Inflammatory macrophage treated with lipopolysaccharide for 4 hours (primary cell): Measurements from ENCODE around the gene ZBTB14.

ENCODE experiments used
- DNase-seq: peaks from one replicate; pipeline ENCODE4 v3.0.0-alpha.2; 2020

ZBTB14 gene, protein sequence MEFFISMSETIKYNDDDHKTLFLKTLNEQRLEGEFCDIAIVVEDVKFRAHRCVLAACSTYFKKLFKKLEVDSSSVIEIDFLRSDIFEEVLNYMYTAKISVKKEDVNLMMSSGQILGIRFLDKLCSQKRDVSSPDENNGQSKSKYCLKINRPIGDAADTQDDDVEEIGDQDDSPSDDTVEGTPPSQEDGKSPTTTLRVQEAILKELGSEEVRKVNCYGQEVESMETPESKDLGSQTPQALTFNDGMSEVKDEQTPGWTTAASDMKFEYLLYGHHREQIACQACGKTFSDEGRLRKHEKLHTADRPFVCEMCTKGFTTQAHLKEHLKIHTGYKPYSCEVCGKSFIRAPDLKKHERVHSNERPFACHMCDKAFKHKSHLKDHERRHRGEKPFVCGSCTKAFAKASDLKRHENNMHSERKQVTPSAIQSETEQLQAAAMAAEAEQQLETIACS

DNA sequence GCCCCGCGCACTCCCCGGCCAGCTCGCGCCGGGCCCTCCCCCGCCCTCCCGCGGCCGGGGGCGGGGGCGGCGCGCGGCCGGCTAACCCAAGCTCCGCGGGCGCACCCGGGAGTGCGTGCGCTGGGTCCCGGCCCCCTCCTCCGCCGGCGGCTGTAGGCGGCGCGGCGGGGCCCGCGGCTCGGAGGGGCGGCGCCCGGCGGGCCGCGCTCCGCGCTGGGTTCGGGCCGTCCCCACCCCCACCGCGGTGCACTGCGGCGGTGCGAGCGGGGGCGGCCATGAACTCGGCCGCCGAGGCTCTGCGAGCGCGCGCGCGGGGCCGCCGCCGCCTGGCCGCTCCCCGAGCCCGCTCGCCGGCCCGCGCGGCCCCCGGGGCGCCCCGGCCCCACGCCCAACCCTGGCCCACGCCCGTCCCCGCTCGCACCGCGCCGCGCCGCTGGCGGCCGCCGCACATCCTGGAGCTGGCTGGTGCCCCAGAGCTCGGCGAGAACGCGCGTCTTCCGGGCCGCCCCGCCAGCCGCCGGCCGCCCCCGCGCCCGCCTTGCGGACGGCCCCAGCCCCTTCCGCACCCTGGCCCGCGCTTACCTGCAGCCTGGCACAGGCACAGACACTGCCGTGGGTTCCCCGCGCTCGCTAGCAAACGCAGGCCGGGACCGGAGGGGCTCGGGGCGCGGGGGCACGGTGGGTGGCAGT lies at the start of gene ZBTB14:
Gene ZBTB14, minus strand, starts transcription at position 496 of the 690 bp plus-strand sequence. CDS start 2,480 bp downstream, outside the sequence.
- peak; percentile 64 for DNase-seq

DNA sequence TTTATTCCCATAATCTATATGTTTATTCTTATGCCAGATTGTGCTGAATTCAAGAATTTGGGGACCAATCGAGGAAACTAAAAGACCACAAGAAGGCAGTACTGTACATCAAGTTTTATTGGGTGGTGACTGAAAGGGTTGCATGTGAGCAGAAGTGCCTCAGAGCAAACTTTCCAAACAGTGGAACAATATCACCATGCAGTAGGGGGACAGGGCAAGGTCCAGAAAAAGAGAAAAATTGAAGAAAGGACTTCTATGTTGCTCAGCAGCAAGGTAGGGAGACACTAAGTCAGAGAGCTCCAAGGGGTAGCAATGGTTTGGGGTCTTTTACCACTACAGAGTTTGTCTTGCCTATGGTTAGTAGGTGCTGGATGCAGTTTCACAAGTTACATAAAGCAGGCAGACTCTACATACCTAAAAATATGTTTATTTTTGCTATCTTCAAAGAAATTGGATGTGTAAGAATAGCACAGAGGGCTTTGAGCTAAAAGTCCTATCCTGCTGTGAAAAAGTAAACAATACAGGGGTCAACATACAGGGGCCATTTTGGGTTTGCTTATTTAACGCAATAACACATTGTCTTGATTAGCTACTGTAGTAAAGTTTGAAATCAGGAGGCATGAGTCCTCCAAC lies 43.8 kb upstream of the ZBTB14 start:
- DNase-seq: no peak

DNA sequence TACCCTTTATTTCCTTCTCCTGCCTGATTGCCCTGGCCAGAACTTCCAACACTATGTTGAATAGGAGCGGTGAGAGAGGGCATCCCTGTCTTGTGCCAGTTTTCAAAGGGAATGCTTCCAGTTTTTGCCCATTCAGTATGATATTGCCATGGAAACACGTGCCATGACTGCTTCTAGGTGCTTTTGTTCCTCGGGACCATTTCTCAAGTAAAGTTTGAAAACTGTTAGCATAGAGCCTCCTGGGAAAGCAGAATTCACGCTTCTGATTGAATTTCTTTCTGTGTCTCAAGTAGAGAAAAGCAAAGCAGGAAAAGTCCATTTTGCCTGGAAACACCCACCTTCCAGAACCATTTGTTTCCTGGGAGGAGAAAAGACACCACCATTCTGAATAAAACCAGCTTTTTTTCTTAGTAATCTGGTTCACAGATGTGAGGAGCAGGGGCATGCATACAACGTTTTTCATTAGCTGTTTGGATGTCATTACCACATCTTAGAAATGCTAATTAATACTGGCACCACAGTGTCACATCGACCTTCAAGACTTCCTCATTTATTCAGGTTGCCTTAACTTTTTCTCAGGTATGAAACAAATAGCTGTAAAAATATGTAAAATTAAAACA lies 39.0 kb upstream of the ZBTB14 start:
- no peak for DNase-seq

DNA sequence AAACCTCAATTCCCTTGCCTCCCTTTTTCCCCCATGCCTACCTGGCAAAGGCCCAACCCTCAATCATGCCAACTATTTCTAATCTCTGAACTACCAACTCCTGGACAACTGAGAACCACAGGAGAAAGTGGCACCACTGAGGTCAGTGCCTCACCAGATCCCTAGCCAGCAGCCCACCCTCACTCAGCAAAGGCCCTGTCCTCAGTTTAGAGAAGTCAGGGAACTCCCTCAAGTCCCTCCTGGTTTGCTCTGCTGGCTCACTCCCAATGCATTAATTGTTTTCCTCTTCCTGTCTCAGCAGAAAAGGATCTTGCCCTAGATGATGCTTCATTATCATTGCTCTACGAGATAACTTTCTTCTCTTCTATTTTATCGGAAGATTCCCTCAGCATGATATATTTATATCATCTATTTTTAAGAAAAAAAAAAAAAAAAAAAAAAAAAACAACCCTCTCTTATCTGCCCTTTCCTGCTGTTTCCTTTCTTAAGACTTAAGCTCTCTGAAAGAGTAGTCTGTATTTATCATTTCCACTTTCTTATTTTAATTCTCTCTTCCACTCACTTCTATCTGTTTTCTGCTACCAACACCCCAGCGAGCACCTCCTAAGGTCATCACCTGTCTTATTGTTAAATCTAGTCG lies 22.7 kb upstream of the ZBTB14 start:
- no peak for DNase-seq

DNA sequence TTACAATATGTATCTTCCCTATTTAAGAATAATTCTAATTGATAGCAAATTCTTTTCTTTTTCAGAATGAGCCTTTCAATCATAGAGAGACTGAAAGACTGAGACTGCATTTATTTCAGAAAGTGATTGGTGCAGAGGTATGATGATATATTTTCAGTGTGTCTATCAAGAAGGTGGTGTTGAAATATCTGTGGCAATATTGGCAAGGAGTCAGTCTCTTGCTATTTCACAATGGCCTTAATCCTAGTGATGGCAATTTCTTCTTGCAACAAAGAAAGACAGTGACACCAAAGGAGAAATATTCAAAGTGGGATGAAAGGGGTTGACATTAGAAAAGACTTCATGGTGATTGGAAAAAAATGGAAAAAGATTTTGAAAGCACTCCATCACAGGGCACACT lies 21.7 kb upstream of the ZBTB14 start:
- peak; percentile 78 for DNase-seq

DNA sequence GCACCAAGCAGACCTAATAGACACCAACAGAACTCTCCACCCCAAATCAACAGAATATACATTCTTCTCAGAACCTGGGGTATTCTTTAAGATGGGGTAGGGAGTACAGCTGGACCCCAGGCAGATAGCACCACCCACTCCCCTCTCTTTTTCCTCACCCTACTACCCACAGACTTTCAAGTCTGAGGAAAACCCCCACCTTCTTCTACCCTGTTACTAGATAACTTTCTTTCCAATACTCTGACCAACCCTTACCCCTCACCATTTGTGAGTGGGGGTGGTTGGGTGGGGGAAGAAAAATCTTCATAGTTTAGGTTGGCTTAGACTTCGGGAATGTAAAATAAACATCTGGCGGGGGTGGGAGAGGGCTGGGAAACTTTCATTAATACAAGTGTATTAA lies 20.3 kb upstream of the ZBTB14 start:
- no peak for DNase-seq

DNA sequence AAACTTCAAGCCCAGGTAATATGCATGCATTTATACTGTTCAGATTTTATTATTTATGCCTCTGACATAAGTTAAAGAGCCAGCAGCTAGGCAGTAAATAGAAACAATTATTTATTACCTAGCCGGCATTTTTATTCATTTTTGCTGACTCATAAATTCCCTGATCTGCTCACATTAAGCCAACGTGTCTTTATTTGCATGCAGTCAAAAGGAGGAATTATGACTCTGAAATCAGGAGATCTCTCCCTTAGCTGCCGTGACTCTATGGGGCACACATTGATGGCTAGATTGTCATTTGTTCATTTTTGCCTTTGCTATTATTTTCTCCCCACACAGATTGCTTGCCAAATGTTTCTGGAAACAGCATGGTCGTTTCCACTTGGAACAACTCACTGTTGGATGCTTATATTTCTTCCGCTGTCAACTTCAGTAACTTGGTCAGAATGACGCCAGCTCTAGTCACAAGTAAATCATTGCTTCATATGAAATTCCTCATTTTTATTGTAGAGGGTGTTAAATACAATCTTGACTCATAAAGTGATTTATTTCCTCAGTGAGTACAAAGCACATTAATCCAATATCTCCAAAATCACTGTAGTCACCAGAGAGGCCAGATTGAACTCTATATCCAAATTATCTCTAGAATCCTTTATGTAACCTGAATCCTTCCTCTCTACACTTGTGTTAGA lies 15.9 kb upstream of the ZBTB14 start:
- peak; percentile 76 for DNase-seq

DNA sequence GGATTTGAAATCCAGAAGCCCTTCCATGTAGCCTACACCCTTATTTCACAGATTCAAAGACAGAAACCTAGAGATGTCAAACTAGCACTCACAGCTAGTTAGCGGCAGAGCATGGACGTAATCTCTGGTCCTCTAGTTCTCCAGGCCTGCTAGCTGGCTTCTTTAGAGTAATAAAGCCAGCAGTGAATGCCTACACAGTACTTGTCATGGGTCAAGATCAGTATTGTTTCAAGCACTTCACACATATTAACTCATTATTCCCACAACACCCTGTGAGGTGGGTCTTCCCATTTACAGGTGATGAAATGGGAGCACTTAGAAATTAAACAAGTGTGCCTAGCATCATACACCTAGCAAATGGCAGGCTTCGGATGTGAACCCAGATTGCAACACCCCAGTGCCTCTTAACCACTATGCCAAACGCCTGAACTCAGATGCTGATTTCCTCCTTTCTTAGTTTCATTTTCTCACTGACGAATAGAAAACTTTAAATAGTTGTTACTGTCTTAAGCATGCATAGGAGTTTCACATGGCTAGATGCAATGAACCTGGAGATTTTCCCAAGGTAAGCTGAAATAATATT lies 14.5 kb upstream of the ZBTB14 start:
- peak; percentile 76 for DNase-seq

DNA sequence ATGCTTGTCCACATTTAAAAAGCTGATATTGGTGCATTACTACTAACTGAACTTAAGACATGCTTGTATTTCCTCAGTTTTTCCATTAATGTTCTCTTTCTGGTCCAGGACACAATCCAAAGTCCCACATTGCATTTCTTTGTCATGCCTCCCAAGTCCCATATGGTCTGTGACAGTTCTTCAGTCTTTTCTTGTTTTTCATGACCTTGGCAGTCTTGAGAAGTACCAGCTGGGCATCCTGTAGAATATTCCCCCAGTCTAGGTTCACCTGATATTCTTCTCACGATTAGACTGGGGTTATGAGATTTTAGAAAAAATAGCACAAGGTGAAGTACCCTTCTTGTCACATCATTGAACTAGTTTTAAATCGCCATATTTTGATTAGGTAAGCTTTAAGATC lies 10.3 kb upstream of the ZBTB14 start:
- DNase-seq: no peak

DNA sequence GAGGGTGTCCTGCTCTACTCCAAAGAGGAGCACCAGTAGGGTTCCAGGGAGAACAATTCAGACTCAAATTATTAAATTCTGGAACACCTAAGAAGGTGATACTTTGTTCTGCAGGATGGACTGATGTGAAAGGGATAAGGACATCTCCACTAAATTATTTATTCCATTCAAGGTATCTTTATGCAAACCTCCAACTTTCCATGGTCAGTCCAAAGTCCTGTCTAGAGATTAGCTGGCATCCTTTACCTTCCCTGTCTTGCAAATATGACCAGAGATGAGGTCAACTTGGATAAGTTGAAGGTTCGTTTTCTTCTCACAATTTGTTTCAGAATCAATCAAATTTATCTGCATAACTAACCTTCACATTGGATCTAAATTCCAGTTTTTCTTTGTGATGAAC lies 8.7 kb upstream of the ZBTB14 start:
- DNase-seq: no peak

DNA sequence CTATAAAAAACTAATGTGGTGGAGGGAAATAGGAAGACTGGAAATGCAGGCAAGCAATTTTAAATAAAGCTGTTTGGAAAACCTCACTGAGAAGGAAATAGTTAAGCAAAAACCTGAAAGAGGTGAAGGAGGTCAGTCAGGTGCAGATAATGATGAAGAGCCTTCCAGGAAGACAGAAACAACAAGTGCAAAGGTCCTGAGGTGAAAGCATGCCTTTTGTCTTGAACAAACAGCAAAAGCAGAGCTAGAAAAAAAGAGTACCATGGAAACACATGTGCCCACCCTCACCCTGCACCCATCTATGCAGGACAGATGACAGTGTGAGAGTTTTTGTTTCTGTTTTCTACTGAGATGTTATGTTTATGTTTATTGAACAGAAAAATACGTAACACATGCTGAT lies 8.1 kb upstream of the ZBTB14 start:
- no peak for DNase-seq

DNA sequence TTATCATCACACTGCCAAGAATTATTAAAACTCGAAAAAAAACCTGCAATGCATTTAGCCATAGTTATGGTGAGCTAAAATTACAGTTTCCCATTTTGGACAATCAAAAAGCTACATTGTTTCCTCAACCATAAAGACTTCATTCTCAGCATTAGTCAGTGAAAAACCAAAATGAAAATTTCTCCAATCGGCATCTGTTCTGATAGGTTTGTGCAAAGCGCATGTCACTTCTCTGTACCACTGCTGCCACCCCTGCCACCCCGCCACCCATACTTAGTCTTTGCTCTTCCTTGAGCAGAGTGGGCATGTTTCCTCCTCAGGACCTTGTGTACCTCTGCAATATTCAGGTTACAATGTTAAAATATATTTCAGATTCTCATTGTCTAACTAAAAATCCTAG lies 7.1 kb upstream of the ZBTB14 start:
- DNase-seq: no peak

DNA sequence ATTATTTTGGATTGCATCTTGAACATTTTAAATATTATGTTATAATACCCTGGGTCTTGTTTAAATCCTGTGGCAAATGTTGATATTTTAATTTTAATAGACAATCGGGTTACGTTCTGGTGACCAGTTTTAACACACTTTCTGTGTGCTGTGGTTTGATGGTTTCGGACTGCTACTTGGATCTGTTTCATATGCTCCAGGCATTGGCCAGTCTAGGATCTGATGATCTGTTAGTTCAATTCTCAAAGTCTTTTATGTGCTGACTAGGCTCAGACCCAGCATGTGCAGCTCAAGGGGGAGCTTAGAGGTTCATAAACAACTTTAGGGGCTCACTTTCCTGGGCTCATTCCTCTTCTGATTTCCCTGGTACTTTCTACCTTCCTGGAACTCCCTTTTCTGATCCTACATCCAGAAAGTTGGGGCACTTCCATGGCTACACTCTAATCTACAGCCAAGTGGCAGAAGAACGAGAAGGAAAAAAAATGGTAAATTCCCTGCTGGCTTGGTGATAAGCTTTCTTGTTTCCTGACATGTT lies 5.0 kb upstream of the ZBTB14 start:
- no peak for DNase-seq

DNA sequence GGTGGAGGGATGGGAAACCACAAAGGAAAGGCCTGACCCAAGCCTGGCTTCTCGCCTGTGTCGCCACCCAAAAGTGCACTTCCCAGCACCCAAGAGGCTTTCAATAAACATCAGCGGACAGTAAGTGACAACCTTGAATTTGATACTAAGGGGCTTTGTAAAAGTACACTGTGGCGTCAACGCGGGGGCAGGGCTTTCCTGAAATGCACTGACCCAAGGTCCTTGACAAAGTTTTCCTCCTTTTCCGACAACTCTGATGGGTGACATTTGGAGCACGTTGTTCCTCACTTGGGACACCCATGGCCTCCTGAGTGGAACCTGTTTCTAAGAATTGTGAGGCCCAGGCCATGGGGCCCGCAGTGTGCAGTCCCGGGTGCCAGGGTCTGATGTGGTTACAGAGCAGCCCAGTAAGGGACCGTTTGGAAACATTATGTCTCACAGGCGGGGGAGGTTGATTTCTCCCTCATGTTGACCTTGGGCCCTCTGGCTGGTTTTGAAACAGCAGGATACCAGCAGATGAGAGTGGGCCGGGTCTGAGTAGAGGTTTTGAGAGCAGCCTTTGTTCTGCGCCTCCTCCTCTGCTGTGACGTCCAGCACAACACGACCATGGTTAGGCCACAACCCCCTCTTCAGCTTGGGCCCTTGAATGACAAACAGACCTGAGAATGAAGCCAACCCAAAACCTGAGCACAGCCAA lies 2.8 kb upstream of the ZBTB14 start:
- no peak for DNase-seq

DNA sequence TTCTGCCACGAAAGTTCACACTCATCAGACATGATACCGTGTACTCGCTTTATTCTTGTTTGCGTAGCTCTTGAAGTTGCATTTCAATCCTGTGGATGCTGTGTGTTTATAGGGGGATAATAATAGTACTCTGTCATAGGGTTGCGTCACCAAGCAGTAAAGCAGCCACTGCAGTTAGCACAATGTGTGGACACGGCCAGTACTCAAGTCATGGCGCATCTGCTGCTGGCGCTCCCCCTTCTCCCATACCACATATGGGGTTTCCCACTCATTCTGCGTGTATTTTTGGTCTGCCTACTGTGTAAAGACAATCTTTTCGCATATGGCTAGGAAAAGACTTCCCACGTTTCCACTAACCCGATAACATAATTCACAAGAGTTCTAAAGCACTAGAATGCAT lies 2.1 kb upstream of the ZBTB14 start:
- no peak for DNase-seq

DNA sequence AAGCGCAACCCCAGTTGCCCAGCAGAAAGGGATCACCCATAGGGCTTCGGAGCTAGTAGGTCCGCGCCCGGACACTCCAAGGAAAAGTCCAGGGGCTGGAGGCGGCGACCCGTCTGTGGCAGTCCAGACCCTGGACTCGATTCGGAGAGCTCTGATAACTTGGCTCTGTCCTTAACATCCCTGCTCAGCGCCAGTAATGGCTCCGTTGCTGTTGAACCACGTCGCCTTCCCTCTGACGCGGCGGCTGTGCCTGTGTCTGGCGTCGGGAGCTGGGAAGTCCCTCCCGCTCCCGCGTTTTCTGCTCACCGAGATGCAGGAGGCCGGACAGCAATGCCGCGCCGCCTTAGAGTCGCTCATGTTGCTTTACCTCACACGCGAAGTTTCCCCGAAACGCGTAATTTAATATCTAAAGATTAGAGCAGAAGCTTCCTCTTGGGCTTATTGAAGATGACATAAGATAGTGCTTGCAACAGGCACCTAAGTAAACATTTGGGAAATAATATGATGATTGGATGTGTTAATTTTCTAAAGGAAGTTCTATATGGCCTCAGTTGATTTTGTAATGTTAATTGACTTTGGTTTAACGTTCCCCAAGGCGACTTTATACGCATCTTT lies 1.3 kb upstream of the ZBTB14 start:
- peak; percentile 80 for DNase-seq

DNA sequence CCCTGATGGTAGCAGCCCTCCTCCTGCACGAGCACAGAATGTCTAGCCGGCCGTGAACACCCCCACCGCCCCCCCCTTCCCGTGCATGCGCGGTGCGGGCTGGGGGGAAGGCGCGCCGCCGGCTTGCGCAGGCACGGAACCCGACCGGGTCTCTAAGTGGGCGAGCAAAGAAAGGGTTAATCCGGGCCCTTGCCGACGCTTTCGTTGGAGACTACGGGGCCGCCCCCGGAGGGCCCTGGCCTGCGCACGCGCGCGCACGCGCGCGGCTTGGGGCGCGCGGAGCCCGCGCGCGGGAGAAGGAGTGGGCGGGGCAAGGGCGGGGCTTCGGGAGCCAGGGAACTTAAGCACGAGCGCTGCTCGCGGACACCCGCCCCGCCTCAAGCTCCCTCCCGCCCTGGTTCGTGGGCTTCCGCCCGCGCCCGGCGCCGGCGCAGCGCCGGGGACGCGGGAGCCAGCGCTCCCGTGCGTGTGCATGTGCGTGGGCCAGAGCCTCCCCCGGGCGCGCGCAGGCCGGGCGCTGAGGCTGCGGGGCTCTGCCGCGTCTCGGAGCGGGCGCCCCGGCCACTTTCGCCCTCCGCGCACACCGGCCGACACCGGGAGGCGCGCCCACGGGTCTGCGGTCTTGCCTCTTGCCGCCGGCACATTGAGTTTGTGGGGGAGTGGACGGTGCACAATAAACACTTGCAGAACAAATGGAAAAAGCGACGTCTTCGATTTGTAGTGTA lies 617 bp upstream of the ZBTB14 start:
- peak; percentile 95 for DNase-seq

DNA sequence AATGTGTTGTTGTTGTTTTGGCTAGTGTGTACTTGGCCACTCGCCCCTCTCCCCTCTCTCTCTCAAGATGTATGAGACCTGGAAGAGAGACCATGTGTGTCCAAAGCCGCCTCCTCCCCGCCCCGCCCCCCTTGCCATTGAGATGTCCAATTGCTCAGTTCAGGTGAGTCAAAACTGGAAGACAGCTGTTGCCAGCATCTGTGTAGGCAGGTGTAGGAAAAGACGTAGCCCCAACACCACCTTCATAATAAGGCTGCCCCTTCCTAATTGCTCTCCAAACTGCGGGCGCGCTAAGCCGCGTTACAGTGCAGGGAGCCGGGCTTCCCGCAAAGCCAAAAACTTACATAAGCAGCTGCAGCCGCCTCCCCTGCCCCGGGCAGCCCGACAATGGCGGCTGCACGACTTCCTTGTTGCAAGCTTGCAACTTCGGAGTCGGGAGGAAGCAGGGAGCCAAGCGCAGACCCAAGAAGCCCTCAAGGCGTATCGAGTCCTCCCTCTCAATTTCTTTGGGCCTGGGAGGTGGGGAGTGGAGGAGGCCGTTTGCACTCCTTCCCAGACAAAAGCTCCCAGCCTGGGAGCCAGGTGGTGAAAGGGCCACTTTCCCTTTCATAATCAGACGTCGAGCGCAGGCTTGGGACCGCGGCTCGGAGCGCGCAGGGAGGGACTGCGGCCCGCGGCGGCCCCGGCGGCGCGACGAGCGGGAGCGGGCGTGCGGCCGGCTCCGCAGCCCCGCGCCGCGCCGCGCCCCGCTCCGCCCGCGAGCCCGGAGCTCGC lies 882 bp downstream of the ZBTB14 start:
- DNase-seq: peak; percentile 72

DNA sequence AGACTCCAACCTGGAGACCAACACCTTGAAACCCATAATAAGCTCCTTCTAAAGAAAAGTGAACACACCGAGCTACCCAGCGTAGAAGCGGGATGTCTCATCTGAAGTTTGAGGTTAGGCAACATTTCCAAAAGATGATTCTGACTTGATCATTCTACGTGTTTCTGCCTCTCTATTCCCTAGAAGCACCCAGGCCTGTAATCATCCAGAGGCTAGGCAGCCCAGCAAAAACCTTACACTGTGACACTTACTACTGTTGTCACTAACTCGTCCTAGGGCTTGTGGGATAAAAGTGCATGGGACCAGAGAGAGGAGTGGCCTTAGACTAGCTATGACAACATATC lies 1.4 kb downstream of the ZBTB14 start:
- DNase-seq: peak; percentile 11
